Spleen (tissue), 7 donors: ENCODE data around the gene TMEM145.

Experiments used
- CTCF ChIP-seq, 11 experiments: fragments of 200-600 bp in 7 of 11; fragments of 450-650 bp in 4 of 11; sonication (generic) in 4 of 11; IDR thresholded peaks in 8 of 11; conservative IDR thresholded peaks in 3 of 11; 1 replicate in 7 of 11; 2 replicates in 4 of 11; pipeline versions ENCODE4 v1.4.0 to v1.8.0; 2016 to 2021; ENCODE audit warnings: antibody characterized with exemption in 11 of 11, inconsistent platforms in 4 of 11, mild to moderate bottlenecking in 1 of 11
- POLR2A ChIP-seq, 3 donors: fragments of 450-650 bp; IDR thresholded peaks; one replicate each; pipeline ENCODE4 v1.5.1; 2017; ENCODE audit warnings: antibody characterized with exemption in 3 of 3, mild to moderate bottlenecking in 1 of 3
- POLR2AphosphoS5 ChIP-seq, 3 donors: sonication (generic); formaldehyde crosslinking; IDR thresholded peaks; one replicate each; pipeline ENCODE4 v1.5.1; 2017; ENCODE audit warnings: antibody characterized with exemption in 3 of 3
- donor health status: DM: no; HTN: no; CAD: no; lungs with moderate emphysema.
- donor health status: DM: no; HTN: no; CAD: no.
- donor health status: DM: no; HTN: no; CAD: no.

- TF ChIP-seq CTCF (IDR thresholded peaks at IDR 0.05 in 8 of 11, conservative IDR thresholded peaks at IDR 0.05 in 3 of 11) = no peak
- no peak for TF ChIP-seq POLR2A (IDR thresholded peaks at IDR 0.05)
- TF ChIP-seq POLR2AphosphoS5 (IDR thresholded peaks at IDR 0.05) = no peak
These were observed 55.3 kb downstream of the TMEM145 start for GRCh38 chr19:42368360-42368759.
